Measurements from ENCODE around the gene AQP12A.

DNA sequence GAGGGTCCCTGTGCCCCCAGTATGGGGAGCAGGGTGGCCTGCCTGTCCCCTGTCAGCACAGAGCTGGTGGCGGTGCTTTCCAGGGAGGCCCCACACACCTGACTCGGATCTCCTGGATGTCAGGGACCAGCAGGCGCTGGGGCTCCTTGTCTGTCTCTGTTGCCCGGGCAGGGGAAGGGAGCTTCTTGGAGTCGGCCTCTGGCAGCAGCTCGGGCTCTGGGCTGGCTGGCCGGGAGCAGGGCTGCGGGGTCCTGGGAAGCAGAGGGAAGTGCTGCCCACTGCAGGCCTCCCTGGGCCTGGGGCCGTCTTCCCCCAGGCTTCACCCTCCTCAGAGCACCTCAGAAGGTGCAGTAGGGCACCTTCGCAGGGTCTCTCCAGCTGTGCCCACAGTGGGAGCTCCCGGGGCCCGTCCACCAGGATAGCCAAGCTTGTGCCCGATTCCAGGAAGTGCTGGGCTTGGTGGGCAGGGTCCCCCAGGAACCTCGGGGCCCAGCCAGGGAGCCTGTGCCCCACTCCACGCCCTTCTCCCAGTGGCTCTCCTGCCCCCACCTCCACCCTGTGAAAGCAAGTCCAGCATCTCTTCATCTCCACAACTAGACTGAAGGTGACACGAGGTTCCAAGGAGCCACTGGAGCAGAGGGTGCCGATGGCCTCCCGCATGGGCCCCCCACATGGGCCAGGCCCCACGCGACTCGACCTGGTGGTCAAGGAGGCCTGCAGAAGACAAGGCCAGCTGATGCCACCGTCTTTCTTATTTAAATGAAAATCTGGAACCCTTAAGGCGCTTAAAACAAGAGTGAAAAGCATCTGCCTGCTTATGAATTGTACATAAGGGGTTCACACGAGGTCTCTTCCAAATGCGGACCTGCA lies 28.2 kb downstream of the AQP12A start:
- TF ChIP-seq CTCF (IDR thresholded peaks at IDR 0.05), result no peak
- TF ChIP-seq POLR2A (IDR thresholded peaks at IDR 0.05), result no peak
- TF ChIP-seq POLR2AphosphoS5 (IDR thresholded peaks at IDR 0.05), result no peak

Measured in prostate gland (tissue), 2 donors.